ENCODE results near the gene ANAPC1. TPM values are rescaled to one million over a fixed set of nuclear protein-coding genes. Genes with fewer than 3 reads are reported as not detected.
"Not testable (repeated sequence)": the region's sequence is repeated elsewhere in the genome, so short reads cannot be mapped to it uniquely, and the experiment has no call there.

The ANAPC1 gene
- total RNA-seq, 2 experiments from 2014 or later = 71.5 to 97.1 TPM

DNA sequence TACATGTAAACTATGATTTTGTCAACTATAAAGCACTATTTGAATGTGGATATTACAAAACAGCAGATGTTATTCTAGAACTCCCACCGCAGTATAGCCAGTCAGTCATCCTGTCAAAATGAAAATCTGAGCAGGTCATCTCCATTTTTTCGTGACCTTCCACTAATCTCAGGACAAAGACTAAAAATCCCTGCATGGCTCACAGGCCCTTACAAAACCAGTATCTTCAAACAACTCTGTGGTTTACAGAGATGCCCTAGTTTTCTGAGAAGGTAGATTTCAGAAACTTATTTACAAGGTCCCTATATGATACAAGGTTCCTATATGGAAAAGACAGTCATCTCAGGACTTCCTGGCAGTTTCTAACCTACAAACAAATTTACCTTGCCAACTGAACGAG lies 49.8 kb downstream of the ANAPC1 start:
- Mint-ChIP-seq H3K4me1 (peaks cover 22% of the 10 kb centered on the region), H3K27ac (peak overlapping the region; percentile 85), H3K36me3 (peaks cover 35% of the 10 kb centered on the region), H3K4me3 (peak overlapping the region; percentile 39)
- H3K27me3 Mint-ChIP-seq; CTCF ChIA-PET; DNase-seq; H3K9me3 Mint-ChIP-seq (ENCODE audit: low read depth): not testable (repeated sequence)
- ATAC-seq = peak; percentile 79

DNA sequence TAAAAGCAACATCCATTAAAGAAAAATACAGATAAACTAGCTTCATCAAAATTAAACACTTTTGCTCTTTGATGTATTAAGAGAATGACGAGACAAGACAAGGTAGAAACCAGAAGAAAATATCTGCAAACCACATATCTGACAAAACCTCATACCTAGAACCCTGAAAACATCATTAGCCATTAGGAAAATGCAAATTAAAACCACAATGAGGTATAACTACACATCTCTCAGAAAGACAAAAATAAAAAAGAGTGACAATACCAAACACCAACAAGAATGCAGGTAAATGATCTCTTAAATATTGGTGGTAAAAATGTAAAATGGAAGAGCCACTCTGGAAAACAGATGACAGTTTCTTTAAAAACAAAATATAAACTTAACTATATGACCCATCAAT lies 53.5 kb downstream of the ANAPC1 start:
- DNase-seq; CTCF ChIA-PET; H3K27me3 Mint-ChIP-seq; H3K27ac Mint-ChIP-seq; H3K9me3 Mint-ChIP-seq (ENCODE audit: low read depth); H3K4me3 Mint-ChIP-seq; ATAC-seq: not testable (repeated sequence)
- peaks cover 22% of the 10 kb centered on the region for H3K4me1 Mint-ChIP-seq
- H3K36me3 Mint-ChIP-seq = peaks cover 48% of the 10 kb centered on the region

DNA sequence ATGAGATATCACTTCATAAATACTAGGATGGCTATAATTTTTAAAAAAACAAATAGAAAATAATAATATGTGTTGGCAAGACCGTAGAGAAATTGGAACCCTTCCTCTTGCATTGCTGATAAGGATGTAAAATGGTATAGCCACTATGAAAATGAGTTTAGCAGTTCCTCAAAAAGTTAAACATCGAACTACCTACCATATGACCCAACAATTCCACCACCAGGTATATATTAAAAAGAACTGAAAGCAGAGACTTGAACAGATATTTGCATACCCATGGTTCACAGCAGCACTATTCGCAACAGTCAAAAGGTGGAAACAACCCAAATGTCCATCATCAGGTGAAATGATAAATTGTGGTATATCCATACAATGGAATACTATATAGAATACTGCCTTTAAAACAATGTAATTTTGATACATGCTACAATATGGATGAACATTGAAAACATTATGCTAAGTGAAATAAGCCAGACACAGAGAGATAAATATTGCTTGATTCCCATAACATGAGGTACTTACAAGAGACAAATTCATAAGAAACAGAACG lies 55.7 kb downstream of the ANAPC1 start:
- CTCF ChIA-PET; H3K27me3 Mint-ChIP-seq; H3K9me3 Mint-ChIP-seq (ENCODE audit: low read depth); ATAC-seq; H3K4me3 Mint-ChIP-seq; H3K4me1 Mint-ChIP-seq; DNase-seq; H3K27ac Mint-ChIP-seq: not testable (repeated sequence)
- H3K36me3 Mint-ChIP-seq = peaks cover 39% of the 10 kb centered on the region

DNA sequence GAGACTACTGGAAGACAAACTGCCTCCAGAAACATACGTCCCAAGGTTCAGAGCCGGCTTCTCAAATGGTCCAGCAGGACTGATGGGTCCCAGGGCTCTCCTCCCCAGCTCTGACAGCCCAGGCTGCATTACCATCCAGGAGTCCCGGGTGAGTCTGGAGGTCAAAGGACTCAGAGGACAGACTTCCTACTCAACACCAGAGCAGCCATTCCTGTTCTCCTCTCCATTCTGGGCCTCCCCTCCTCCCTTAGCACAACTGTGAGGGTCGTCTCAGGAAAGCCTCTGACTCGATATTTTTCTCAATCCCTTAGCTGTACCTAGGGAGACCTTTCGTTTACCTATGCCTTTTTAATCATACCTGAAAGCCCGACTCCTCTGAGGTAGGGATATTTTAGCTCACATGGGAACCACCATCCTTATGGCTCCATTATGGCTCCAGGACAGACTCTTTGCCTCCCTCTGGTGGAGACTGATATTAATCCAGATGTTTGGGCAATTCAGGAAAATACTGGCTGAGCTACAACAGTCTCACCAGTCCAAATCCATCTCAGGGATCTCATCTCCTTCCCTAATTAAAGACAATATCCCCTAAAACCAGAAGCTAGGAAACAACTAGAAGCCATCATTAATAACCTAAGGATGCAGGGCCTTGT lies 70.9 kb downstream of the ANAPC1 start:
- H3K9me3 Mint-ChIP-seq (ENCODE audit: low read depth); H3K27ac Mint-ChIP-seq; H3K36me3 Mint-ChIP-seq; H3K4me3 Mint-ChIP-seq; CTCF ChIA-PET; DNase-seq; ATAC-seq; H3K27me3 Mint-ChIP-seq; H3K4me1 Mint-ChIP-seq: not testable (repeated sequence)

DNA sequence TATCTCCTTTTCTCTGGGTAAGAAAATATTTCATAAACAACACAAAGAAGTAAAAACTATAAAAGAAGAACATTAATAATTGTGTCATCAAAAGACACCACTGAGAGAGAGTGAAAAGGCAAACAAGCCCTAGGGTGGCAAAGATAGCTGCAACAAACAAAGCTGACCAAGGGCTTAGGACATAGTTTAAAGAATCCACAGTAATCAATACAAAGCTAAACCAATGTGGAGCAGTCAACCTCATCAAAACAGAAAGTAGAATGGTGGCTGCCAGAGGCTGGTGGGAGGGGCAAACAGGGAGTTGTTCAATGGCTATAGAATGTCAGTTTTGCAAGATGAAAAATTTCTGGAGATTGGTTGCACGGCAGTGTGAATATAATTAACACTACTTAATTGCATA lies 93.4 kb downstream of the ANAPC1 start:
- DNase-seq; H3K27ac Mint-ChIP-seq; H3K9me3 Mint-ChIP-seq (ENCODE audit: low read depth); H3K4me3 Mint-ChIP-seq; H3K27me3 Mint-ChIP-seq; CTCF ChIA-PET; ATAC-seq; H3K4me1 Mint-ChIP-seq; H3K36me3 Mint-ChIP-seq: not testable (repeated sequence)

DNA sequence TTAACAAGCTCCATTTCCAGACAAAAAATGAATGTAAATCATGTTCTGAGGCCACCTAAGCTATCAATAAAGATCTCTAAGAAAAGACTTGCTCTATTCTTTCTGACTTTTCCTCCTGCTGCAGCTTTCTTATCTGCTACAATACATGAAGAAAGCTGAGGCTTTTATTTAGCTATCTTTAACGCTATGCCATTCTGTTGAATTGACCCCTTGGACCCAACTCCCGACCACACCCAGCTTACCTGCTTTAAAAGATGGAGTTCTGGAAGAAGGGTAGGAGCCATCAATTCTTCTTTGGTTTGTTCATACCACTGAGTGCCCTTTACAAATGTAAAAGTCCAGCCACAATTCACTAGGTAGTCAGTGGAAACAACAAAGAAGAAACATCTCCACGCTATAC lies 99.9 kb downstream of the ANAPC1 start:
- H3K36me3 Mint-ChIP-seq; CTCF ChIA-PET; H3K4me3 Mint-ChIP-seq; DNase-seq; H3K27me3 Mint-ChIP-seq; ATAC-seq; H3K27ac Mint-ChIP-seq; H3K4me1 Mint-ChIP-seq; H3K9me3 Mint-ChIP-seq (ENCODE audit: low read depth): not testable (repeated sequence)

DNA sequence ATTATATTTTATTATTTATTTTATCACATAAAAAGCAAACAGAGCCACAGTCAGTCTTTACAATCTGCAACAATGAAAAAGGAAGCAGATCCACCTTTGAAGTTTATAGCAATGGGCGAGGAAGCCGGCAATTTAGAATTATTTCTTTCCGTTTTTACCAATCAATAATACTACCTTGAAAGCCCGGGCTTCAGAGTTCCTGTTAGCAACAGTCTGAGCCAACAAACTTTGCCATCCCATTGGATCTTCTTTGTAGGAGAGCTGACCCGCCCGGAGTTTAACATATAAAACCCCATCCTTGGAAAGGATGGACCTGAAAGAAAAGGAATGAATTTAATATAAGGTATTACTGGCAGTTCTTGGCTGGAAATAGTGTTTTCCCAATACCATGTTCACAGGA lies 101.8 kb downstream of the ANAPC1 start:
- CTCF ChIA-PET, ATAC-seq: not testable (repeated sequence)

DNA sequence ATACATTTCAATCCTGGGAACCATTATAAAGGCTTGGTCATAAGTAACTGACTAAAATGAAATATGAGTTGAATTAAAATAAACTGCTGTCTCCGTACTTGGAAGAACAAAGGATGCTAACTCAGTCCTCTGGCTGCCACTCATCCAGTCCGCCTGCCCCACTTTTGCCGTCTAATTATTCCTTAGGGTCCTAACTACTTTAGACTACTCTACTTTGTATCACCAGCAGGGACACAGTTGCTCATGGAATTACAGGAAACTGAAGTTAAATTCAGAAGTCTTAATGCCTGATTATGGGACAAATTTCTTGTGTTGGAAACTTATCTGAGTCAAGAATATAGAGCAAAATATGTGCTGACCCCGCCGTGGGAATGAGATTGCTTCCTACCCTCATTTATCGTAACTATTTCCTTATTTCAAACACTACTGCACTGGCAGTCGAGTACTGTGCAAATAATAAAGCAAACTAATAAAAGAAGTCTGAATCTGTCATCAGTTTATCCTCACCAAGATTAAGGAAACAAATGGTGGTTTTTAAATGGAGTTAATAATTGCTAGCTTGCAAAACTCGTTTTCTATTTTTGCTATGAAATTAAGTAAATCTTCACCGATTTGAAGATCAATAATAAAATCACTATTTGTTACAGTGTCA lies 102.4 kb downstream of the ANAPC1 start:
- H3K36me3 Mint-ChIP-seq; CTCF ChIA-PET; DNase-seq; H3K27ac Mint-ChIP-seq; H3K27me3 Mint-ChIP-seq; H3K4me1 Mint-ChIP-seq; H3K4me3 Mint-ChIP-seq; H3K9me3 Mint-ChIP-seq (ENCODE audit: low read depth); ATAC-seq: not testable (repeated sequence)

More for the DNA sequence above, 101.8 kb downstream of the ANAPC1 start:
- not testable (repeated sequence) for H3K27me3 Mint-ChIP-seq; H3K27ac Mint-ChIP-seq; H3K4me3 Mint-ChIP-seq; H3K4me1 Mint-ChIP-seq; H3K36me3 Mint-ChIP-seq; H3K9me3 Mint-ChIP-seq (ENCODE audit: low read depth); DNase-seq

DNA sequence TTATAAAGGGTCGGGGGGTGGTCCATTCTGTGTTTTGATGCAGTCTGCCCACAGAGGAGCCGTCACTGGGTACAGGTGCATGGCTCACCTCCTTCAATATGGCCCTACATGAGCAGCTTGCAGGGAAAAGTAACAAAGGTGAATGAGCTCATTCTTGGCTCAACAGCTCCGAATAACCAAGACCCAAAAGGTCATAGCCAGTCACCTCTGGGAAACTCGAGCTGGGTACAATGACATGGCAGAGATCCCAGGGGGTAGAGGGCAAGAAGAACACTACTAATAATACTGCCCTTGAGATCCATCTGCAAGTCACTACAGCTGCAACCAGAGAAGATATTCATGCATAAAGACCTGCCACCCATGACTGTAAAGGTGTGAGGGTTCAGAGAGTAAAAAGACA lies 106.8 kb downstream of the ANAPC1 start:
- H3K9me3 Mint-ChIP-seq (ENCODE audit: low read depth); H3K4me3 Mint-ChIP-seq; H3K36me3 Mint-ChIP-seq; H3K27ac Mint-ChIP-seq; H3K27me3 Mint-ChIP-seq; ATAC-seq; DNase-seq; H3K4me1 Mint-ChIP-seq; CTCF ChIA-PET: not testable (repeated sequence)

DNA sequence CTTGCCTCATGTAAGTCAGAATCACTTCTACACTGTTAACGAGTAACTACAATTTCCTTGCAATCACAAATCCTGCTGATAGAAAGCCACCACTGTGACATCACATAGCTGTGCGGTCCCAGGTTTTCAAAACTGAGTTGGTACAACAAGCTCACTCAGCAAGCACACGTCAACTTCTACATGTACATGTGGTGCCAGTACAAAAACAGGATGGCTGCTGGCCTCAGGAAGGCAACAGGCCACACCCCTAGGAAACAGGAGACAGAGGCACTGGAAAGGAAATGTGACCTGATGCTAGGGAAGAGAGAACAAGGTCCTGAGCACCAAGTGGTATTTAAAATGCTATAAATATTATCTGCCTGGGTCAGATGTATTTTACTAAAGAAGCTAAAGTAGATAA lies 107.7 kb downstream of the ANAPC1 start:
- ATAC-seq = not testable (repeated sequence)

DNA sequence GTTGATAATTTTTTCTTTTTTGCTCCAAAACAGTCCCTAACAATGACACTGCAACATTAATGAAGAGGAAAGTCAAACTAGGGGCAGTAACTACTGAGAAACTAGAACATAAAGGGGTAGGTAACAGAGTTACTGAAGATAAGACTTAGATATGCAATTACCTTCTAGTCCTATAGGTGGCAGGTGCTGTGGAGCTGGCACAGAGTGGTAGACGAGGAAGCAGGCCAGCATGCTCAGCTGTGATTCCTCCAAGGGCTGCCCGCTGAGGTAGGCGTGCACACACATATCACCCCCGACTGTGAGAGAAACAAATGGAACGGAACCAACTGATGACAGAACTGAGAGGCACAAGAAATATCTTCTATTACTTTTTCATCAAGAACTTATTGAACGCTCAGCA lies 111.8 kb downstream of the ANAPC1 start:
- H3K4me1 Mint-ChIP-seq; CTCF ChIA-PET; H3K27ac Mint-ChIP-seq; H3K27me3 Mint-ChIP-seq; H3K9me3 Mint-ChIP-seq (ENCODE audit: low read depth); H3K4me3 Mint-ChIP-seq; DNase-seq; H3K36me3 Mint-ChIP-seq: not testable (repeated sequence)
- ATAC-seq = peak; percentile 85

More for the DNA sequence above, 107.7 kb downstream of the ANAPC1 start:
- CTCF ChIA-PET; H3K4me3 Mint-ChIP-seq; H3K9me3 Mint-ChIP-seq (ENCODE audit: low read depth); H3K4me1 Mint-ChIP-seq; H3K27me3 Mint-ChIP-seq; H3K36me3 Mint-ChIP-seq; H3K27ac Mint-ChIP-seq; DNase-seq: not testable (repeated sequence)

DNA sequence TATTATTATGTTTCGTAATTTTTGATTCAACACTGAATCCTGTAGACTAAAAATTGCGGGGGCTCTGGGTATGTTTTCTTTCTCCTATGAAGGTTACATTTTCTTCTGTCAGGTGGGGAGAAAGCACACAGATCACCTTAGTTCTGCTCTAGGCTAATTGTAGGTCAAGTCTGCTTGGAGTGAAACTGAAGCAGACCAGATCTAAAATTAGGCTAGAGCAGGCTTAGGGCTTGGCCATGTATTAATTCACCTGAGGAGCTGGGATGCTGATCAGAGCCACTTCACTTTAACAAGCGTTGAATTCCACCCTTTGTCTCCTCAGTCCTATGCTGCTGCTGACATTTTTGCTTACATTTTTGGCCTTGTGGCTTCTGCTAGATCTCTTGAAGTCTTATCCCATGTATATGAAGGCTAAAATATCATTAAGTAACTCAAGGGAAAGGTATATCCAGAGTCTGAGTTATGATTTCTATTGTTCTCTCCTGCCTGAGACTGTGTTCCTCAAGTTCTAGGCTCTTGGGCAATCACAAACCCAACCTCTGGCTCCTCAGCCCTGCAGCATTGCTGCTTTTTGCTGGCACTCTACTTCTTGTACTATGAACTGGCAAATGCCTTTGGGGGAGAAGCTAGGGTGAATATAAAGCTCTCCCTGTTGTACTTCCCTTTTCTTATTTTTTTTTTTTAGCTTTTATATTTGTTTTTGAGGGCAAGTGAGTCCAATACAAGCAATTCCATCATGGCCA lies 112.9 kb downstream of the ANAPC1 start:
- H3K36me3 Mint-ChIP-seq; DNase-seq; H3K4me3 Mint-ChIP-seq; ATAC-seq; H3K4me1 Mint-ChIP-seq; H3K27ac Mint-ChIP-seq; H3K9me3 Mint-ChIP-seq (ENCODE audit: low read depth); H3K27me3 Mint-ChIP-seq; CTCF ChIA-PET: not testable (repeated sequence)

DNA sequence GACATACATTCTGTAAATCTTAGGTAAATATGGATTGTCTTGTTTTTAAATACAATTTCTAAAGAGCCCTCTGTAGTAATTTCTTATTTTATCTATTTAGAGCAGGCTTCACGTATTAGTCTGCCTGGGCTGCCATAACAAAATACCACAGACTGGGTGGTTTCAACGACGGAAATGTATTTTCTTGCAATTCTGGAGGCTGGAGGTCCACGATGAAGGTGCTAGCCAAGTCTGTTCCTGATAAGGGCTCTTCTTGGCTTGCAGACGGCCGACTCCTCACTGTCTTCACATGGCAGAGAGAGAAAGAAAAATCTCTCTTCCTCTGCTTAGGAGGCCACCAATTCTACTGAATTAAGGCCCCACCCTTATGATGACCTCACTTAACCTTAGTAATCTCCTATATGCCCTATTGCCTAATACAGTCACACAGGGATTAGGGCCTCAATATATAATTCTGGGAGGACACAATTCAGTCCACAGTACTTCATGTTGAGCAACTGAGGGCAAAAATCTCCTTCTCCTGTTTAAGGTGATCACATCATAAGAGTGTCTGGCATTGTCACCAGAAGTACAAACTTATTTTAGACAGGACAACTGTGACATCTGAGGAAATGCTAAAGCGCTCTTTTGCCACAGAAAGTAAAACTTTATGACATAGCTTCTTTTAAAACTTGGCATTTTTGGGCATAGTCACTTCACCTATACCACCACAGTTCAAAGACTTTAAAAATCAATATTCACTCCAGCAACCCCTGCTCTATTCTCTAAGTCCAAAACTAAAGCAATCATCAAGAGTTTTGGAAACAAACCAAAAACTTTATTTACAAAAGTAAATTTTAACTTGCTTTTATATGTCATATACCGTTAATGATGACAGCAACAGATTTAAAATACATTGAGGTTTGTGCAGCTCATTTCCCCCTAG lies 115.5 kb downstream of the ANAPC1 start:
- DNase-seq; H3K27ac Mint-ChIP-seq; H3K4me3 Mint-ChIP-seq; ATAC-seq; H3K4me1 Mint-ChIP-seq; CTCF ChIA-PET; H3K9me3 Mint-ChIP-seq (ENCODE audit: low read depth); H3K27me3 Mint-ChIP-seq: not testable (repeated sequence)
- peaks cover 10% of the 10 kb centered on the region for H3K36me3 Mint-ChIP-seq

All from activated CD8-positive, alpha-beta memory T cell treated with anti-CD3 and anti-CD28 coated beads, Interleukin-2, amount 10 ng/mL, durations not matched to agents 7 days and 5 days (primary cell).